AG04450 (cell line): ENCODE measurements around the gene SEMA4A. TPM values are rescaled to one million over a fixed set of nuclear protein-coding genes. Genes with fewer than 3 reads are reported as not detected.
A peak's percentile ranks its signal among the peaks of the same experiment; 100 is the strongest.
"Not testable (repeated sequence)": the region's sequence is repeated elsewhere in the genome, so short reads cannot be mapped to it uniquely, and the experiment has no call there.

Experiments used
- CTCF ChIA-PET: fragments of 300-600, 350-600 bp; formaldehyde crosslinking; extraction: SDS; loops from one replicate; lab custom pipeline; 2022; ENCODE audit warnings: antibody characterized with exemption, inconsistent platforms; lab: Charles Lee
- POLR2A ChIA-PET: fragments of 350-600 bp; formaldehyde crosslinking; extraction: SDS; loops from one replicate; lab custom pipeline; 2021; ENCODE audit warnings: antibody characterized with exemption, inconsistent platforms; lab: Yijun Ruan, JAX
- DNase-seq: peaks from one replicate; pipeline ENCODE4 v3.0.0-alpha.2; 2011; ENCODE audit warnings: low read depth, low spot score
- H3K27ac ChIP-seq: one replicate; pipeline ENCODE4 v1.5.1; 2012; ENCODE audit warnings: low read depth, low read length, control low read depth
- H3K27me3 ChIP-seq: one replicate; pipeline ENCODE4 v1.6.0; 2012; ENCODE audit warnings: low read length; ENCODE audit not compliant: control insufficient read depth, insufficient read depth
- H3K4me3 ChIP-seq: 2 replicates; pipeline ENCODE4 v1.5.1; 2011; ENCODE audit warnings: mild to moderate bottlenecking, low read depth, low read length, control low read depth
- H3K9me3 ChIP-seq: 2 replicates; pipeline ENCODE4 v1.5.1; 2012; ENCODE audit warnings: low read length; ENCODE audit not compliant: control insufficient read depth, insufficient read depth
- polyA plus RNA-seq: library from polyadenylated mRNA; depleted of rRNA; stranded (reverse); fragments of >200 nt; gene quantifications from 2 replicates; pipeline ENCODE4 v1.2.3, GENCODE V29; 2011
- TF ChIP-seq, protein P1 (sequence below): IDR thresholded peaks from 2 replicates; pipeline ENCODE4 v1.5.1; 2011; ENCODE audit warnings: low read depth, low read length, control low read depth, inconsistent platforms

SEMA4A gene
- polyA plus RNA-seq, 1 experiment = 0.60 TPM

DNA sequence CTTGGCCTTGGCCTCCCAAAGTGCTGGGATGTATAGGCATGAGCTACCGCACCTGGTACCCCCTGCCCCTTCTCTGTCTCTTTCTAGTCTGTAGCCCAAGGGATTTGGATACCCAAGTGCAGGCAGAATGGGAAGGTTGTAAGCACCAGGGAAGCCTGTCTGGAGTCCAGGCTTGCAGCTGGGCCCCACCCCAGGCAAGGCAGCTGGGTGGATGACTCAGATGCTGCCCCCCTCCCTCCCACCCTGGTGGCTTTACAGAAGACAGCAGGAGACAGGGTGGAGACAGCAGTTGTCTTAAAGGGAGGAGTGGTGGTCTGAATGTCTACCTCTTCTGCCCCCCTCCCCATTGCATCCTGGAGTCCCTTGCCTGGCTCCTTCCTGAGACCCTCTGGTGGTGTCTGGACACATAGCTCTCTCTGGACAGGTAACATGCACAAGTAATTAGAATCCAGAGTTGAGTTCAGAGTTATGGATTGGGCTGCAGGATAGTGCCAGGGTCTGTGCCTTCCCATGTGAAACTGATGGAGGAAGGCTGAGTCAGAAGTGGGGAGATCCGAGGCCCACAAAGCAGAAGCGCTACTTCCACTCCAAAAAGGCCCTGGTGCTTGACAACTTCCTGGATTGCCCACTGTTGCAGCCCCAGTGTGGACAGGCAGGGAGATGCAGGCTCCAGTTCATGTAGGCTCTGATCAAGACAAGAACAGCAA is 33.7 kb upstream of the SEMA4A start:
- Histone ChIP-seq H3K27ac (peak overlapping the region; percentile 52), H3K4me3 (peak overlapping the region; percentile 46), H3K27me3 (no peaks in the 10 kb centered on the region), H3K9me3 (peaks cover 4% of the 10 kb centered on the region; the same call in 1 of the 2 replicates)
- POLR2A ChIA-PET = interaction anchor here (0.9 to 1.0 kb wide), 2 partner anchors 9 to 14 kb away, joined by 3 read pairs; no protein-coding TSS in a partner anchor
- CTCF ChIA-PET = interaction anchor here (0.5 to 32.7 kb wide), 4 partner anchors 22 to 113 kb away, joined by 3 to 682 read pairs (median 4); no protein-coding TSS in a partner anchor
- no peak for DNase-seq
- TF ChIP-seq, protein P1, sequence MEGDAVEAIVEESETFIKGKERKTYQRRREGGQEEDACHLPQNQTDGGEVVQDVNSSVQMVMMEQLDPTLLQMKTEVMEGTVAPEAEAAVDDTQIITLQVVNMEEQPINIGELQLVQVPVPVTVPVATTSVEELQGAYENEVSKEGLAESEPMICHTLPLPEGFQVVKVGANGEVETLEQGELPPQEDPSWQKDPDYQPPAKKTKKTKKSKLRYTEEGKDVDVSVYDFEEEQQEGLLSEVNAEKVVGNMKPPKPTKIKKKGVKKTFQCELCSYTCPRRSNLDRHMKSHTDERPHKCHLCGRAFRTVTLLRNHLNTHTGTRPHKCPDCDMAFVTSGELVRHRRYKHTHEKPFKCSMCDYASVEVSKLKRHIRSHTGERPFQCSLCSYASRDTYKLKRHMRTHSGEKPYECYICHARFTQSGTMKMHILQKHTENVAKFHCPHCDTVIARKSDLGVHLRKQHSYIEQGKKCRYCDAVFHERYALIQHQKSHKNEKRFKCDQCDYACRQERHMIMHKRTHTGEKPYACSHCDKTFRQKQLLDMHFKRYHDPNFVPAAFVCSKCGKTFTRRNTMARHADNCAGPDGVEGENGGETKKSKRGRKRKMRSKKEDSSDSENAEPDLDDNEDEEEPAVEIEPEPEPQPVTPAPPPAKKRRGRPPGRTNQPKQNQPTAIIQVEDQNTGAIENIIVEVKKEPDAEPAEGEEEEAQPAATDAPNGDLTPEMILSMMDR = no peak; the same call in 1 of the 2 replicates

DNA sequence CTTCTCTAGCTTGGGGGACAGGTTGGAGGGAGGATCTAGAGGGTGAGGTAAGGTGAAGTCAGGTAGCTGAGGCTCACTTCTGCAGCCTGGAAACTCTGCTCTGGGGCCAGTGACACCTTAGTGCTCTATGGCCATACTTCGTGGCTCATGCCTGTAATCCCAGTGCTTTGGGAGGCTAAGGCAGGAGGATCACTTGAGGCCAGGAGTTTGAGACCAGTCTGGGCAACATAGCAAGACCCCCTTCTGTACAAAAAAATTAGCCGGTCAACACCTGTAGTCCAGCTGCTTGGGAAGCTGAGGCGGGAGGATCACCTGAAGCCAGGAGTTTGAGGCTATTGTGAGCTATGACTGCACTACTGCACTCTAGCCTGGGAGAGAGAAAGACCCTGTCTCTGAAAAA is 33.1 kb upstream of the SEMA4A start:
- DNase-seq = no peak
- TF ChIP-seq, protein P1 = no peak

DNA sequence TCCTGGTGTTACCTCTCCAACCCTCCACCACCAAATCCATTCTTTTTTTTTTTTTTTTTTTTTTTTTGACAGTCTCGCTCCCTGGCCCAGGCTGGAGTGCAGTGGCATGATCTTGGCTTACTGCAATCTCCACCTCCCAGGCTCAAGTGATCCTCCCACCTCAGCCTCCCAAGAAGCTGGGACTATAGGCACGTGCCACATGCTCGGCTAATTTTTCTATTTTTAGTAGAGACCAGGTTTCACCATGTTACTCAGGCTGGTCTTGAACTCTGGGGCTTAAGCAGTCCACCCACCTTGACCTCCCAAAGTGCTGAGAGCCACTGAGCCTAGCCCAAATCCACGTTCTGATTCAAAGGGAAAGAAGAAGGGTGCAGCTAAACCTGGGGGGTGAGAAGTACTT is 32.4 kb upstream of the SEMA4A start:
- not testable (repeated sequence) for H3K9me3 ChIP-seq, DNase-seq, H3K27me3 ChIP-seq, H3K4me3 ChIP-seq
- CTCF ChIA-PET = interaction anchor here (32.7 kb wide), 1 partner anchor 23 kb away, joined by 682 read pairs; no protein-coding TSS in a partner anchor
- POLR2A ChIA-PET = interaction anchor here (0.7 kb wide), 1 partner anchor 38 kb away, joined by 3 read pairs; no protein-coding TSS in a partner anchor
- H3K27ac ChIP-seq = peak overlapping the region; percentile 70

More for the DNA sequence above, 33.1 kb upstream of the SEMA4A start:
- H3K9me3 ChIP-seq = no peaks in the 10 kb centered on the region
- ChIA-PET POLR2A (interaction anchor here (0.9 to 1.0 kb wide), 2 partner anchors 8 to 14 kb away, joined by 3 read pairs; no protein-coding TSS in a partner anchor), CTCF (interaction anchor here (32.7 kb wide), 1 partner anchor 22 kb away, joined by 682 read pairs; no protein-coding TSS in a partner anchor)
- peak overlapping the region; percentile 21 for H3K27ac ChIP-seq
- H3K4me3 ChIP-seq = peak overlapping the region; percentile 21
- no peaks in the 10 kb centered on the region for H3K27me3 ChIP-seq

DNA sequence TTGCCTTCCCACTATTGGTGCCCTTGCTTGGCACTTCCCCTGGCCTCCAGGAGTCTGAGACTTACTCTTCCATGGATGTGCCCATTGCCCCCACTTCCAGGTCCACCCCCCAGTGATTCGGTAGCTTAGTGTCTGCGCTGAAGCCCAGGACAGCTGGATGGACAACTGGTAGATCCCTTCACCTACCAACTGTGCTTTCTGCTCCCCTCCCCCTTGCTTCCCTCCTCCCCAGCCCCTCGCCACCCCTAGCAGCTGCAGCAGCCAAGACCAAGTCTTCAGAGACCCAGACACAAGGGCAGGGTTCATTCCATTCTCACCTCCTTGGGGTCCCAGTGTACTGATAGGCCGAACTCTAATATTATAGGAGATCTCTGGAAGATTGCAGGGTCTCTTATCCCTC is 31.9 kb upstream of the SEMA4A start:
- Histone ChIP-seq H3K27ac (peak overlapping the region; percentile 70), H3K4me3 (peak overlapping the region; percentile 20; the same call in 1 of the 2 replicates), H3K27me3 (no peaks in the 10 kb centered on the region), H3K9me3 (no peaks in the 10 kb centered on the region)
- ChIA-PET CTCF (interaction anchor here (1.2 to 32.7 kb wide), 2 partner anchors 24 to 104 kb away, joined by 3 to 682 read pairs; no protein-coding TSS in a partner anchor), POLR2A (interaction anchor here (0.7 kb wide), 1 partner anchor 38 kb away, joined by 3 read pairs; no protein-coding TSS in a partner anchor)
- DNase-seq = no peak
- TF ChIP-seq, protein P1 = no peak

DNA sequence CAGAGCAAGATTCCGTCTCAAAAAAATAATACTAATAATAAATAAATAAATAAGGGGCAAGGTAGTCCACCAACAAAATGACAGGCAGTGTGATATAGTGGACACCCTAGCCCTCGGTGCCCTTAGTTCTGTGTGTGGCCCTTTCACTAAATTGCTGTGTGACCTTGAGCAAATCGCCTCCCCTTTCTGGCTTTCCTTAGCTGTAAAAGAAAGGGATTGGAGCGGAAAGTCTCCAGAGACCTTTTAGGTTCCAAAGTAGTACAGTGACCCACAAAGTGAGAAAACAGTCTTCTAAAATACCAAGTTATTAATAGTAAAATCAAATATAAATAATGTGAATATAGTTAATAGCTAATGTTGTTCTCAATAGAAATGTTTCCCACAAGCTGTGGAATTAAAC is 31.3 kb upstream of the SEMA4A start:
- ChIA-PET CTCF (interaction anchor here (1.2 to 32.7 kb wide), 5 partner anchors 8 to 103 kb away, joined by 3 to 682 read pairs (median 4); no protein-coding TSS in a partner anchor), POLR2A (interaction anchor here (1.4 to 2.4 kb wide), 2 partner anchors 7 to 21 kb away, joined by 4 to 25 read pairs; partner anchors contain the start of gene LMNA)
- Histone ChIP-seq H3K27ac (peak overlapping the region; percentile 70), H3K4me3 (peak overlapping the region; percentile 52), H3K9me3 (no peaks in the 10 kb centered on the region), H3K27me3 (no peaks in the 10 kb centered on the region)
- DNase-seq = no peak
- TF ChIP-seq, protein P1 = no peak
